K562 (cell line): Measurements from ENCODE around the gene TMEM167A. TPM values are rescaled to one million over a fixed set of nuclear protein-coding genes. Genes with fewer than 3 reads are reported as not detected.

ENCODE experiments used
- ATAC-seq: fragments of 200-7000 bp; cut with Tn5 transposase; 3 replicates; pipeline ENCODE4 v1.9.1; 2020; ENCODE audit warnings: moderate library complexity
- BruUV-seq: library from RNA; stranded (reverse); fragments of 400-500 nt; replicated peaks from 2 replicates; lab custom pipeline; 2021; lab: Mats Ljungman, UMichigan
- CTCF ChIA-PET: fragments of 300-600 bp; formaldehyde crosslinking; extraction: SDS; loops from one replicate; lab custom pipeline; 2021; ENCODE audit warnings: low intra/inter-chr PET ratio; lab: Yijun Ruan, JAX
- POLR2A ChIA-PET: fragments of 300-600, 350-650 bp; sonication (Branson Sonifier 250); formaldehyde crosslinking; extraction: SDS; loops from one replicate; lab custom pipeline; 2021; ENCODE audit warnings: antibody characterized with exemption, inconsistent platforms; lab: Yijun Ruan, JAX
- DNase-seq, 4 experiments: peaks; one replicate each; pipeline versions ENCODE4 v3.0.0 to v3.0.0-alpha.2; 2011 to 2018; ENCODE audit warnings: low spot score in 3 of 4, mixed read lengths in 3 of 4; ENCODE audit errors: extremely low read depth in 1 of 4
- FAIRE-seq: peaks from 2 replicates; lab custom pipeline; 2011; peaks lifted over from hg19 to GRCh38; lab: Jason Lieb, UNC
- H2AFZ ChIP-seq: 2 replicates; pipeline ENCODE4 v1.6.0; 2011; ENCODE audit warnings: low read depth, low read length, control low read depth, inconsistent platforms
- H3K27ac ChIP-seq: fragments of 200-600 bp; 3 replicates; pipeline ENCODE4 v1.8.0; 2011; ENCODE audit warnings: low read depth, mild to moderate bottlenecking, control low read depth, inconsistent platforms, low read length, moderate library complexity, mixed read lengths; ENCODE audit errors: extremely low read depth
- H3K27me3 ChIP-seq, 2 experiments: fragments of 300-600 bp in 1 of 2; 2 replicates in 1 of 2; 3 replicates in 1 of 2; pipeline versions ENCODE4 v1.6.0 to v1.8.0; 2011; ENCODE audit warnings: inconsistent platforms in 2 of 2, low read length in 2 of 2, mild to moderate bottlenecking in 1 of 2, mixed read lengths in 1 of 2, moderate library complexity in 1 of 2; ENCODE audit not compliant: control insufficient read depth in 2 of 2, insufficient read depth in 2 of 2
- H3K36me3 ChIP-seq: fragments of 300-600 bp; 3 replicates; pipeline ENCODE4 v1.8.0; 2011; ENCODE audit warnings: mild to moderate bottlenecking, low read length, inconsistent platforms; ENCODE audit not compliant: control insufficient read depth, insufficient read depth
- H3K4me1 ChIP-seq, 2 experiments: fragments of 200-600 bp in 1 of 2; replicated peaks in 1 of 2; 2 replicates in 1 of 2; 3 replicates in 1 of 2; pipeline versions ENCODE4 v1.5.1 to v1.8.0; 2011; ENCODE audit warnings: inconsistent platforms in 2 of 2, low read length in 2 of 2, mild to moderate bottlenecking in 1 of 2, mixed read lengths in 1 of 2, moderate library complexity in 1 of 2; ENCODE audit not compliant: control insufficient read depth in 2 of 2, insufficient read depth in 2 of 2
- H3K4me2 ChIP-seq: 2 replicates; pipeline ENCODE4 v1.6.1; 2011; ENCODE audit warnings: low read length, control low read depth, inconsistent platforms, mixed read lengths; ENCODE audit not compliant: insufficient read depth
- H3K4me3 ChIP-seq: fragments of 200-600 bp; sonication (generic), shearing (Covaris generic); 2 replicates; pipeline ENCODE4 v1.5.1; 2016; ENCODE audit warnings: control low read depth, inconsistent platforms
- H3K79me2 ChIP-seq: fragments of 200-600 bp; 3 replicates; pipeline ENCODE4 v1.8.0; 2011; ENCODE audit warnings: low read length, inconsistent platforms; ENCODE audit not compliant: control insufficient read depth, insufficient read depth
- H3K9ac ChIP-seq, 2 experiments: 2 replicates each; pipeline versions ENCODE4 v1.6.0 to v1.6.1; 2011; ENCODE audit warnings: low read depth in 2 of 2, low read length in 2 of 2, control low read depth in 1 of 2, inconsistent platforms in 1 of 2, mild to moderate bottlenecking in 1 of 2, mixed read lengths in 1 of 2; ENCODE audit not compliant: insufficient read depth in 1 of 2
- H3K9me1 ChIP-seq: one replicate; pipeline ENCODE4 v1.6.0; 2011; ENCODE audit warnings: inconsistent platforms, mild to moderate bottlenecking, low read length, moderate library complexity; ENCODE audit not compliant: control insufficient read depth, insufficient read depth
- H3K9me3 ChIP-seq: replicated peaks from 2 replicates; pipeline ENCODE4 v1.5.1; 2011; ENCODE audit warnings: low read depth, low read length, inconsistent platforms; ENCODE audit not compliant: control insufficient read depth, insufficient read depth
- H4K20me1 ChIP-seq: replicated peaks from 2 replicates; pipeline ENCODE4 v1.6.1; 2011; ENCODE audit warnings: low read length, inconsistent platforms, mixed read lengths; ENCODE audit not compliant: control insufficient read depth, insufficient read depth
- ATF6 ChIP-seq: sonication (generic); formaldehyde crosslinking; IDR thresholded peaks from 2 replicates; pipeline ENCODE4 v1.4.0; 2020; ENCODE audit warnings: mild to moderate bottlenecking, missing genetic modification reagents
- EP300 ChIP-seq: IDR thresholded peaks from 2 replicates; pipeline ENCODE4 v1.6.1; 2012; ENCODE audit warnings: low read length, improper control_type of control experiment
- HDAC2 ChIP-seq: fragments of 450-650 bp; IDR thresholded peaks from 2 replicates; pipeline ENCODE4 v1.6.1; 2016; ENCODE audit warnings: mild to moderate bottlenecking
- KAT2B ChIP-seq: IDR thresholded peaks from one replicate; pipeline ENCODE4 v1.6.1; 2012; ENCODE audit warnings: low read depth, mild to moderate bottlenecking, control low read depth, inconsistent platforms, low read length, moderate library complexity
- PCBP1 ChIP-seq: fragments of 200-400 bp; formaldehyde crosslinking; IDR thresholded peaks from 2 replicates; pipeline ENCODE4 v1.6.1; 2018; ENCODE audit warnings: mild to moderate bottlenecking, low read depth, low read length; ENCODE audit not compliant: poor library complexity, severe bottlenecking
- TAF1 ChIP-seq: IDR thresholded peaks from 2 replicates; pipeline ENCODE4 v1.6.1; 2011; ENCODE audit warnings: mild to moderate bottlenecking, low read length, moderate library complexity; ENCODE audit not compliant: insufficient read depth, control insufficient read depth, severe bottlenecking; ENCODE audit errors: extremely low read depth
- WGBS: fragments of 100-300 bp; shearing (Covaris generic); methylation state at CpG from one replicate; pipeline ENCODE4 v1.1.6; 2016; ENCODE audit warnings: low coverage, mixed read lengths; ENCODE audit not compliant: insufficient coverage; ENCODE audit errors: missing lambda C conversion rate; 5-methylcytosine and 5-hydroxymethylcytosine counted together
- in situ Hi-C: fragments of 300-500 bp; cut with MboI; formaldehyde crosslinking; loops from 4 replicates; pipeline ENCODE4 v1.15.0; 2018; ENCODE audit warnings: inconsistent platforms, mixed read lengths
- intact Hi-C: fragments of 100-400 bp; cut with micrococcal nuclease; formaldehyde crosslinking; loops from 2 replicates; pipeline ENCODE4 v1.14.2; 2022
- polyA plus RNA-seq, 8 experiments: library from polyadenylated mRNA; depleted of rRNA in 4 of 8; stranded (reverse) in 5 of 8; unstranded in 3 of 8; fragments of >200 nt; fragmentation: Nextera tagmentation in 2 of 8; fragmentation: Illumina TruSeq in 1 of 8; extraction: Ambion mirVana in 2 of 8; extraction: Trizol in 1 of 8; gene quantifications; 2 replicates each; pipeline versions ENCODE4 v1.2.1 to v1.2.3, GENCODE V29; 2011 to 2014; ENCODE audit warnings: inconsistent platforms in 1 of 8, missing spikeins in 1 of 8
- total RNA-seq, 7 experiments: library from RNA; depleted of rRNA in 6 of 7; stranded (reverse); fragments of >200 nt in 6 of 7; fragmentation: Illumina TruSeq in 2 of 7; extraction: Trizol in 2 of 7; gene quantifications; 2 replicates each; pipeline versions ENCODE4 v1.2.1 to v1.2.3, GENCODE V29; 2011 to 2021; ENCODE audit warnings: low replicate concordance in 1 of 7

TMEM167A gene
- total and polyA plus RNA-seq, 9 of the 15 experiments (the other 6 are each of a cell fraction or from before 2014, with no cell fraction given), result 35.3 to 458 (median 110) TPM

DNA sequence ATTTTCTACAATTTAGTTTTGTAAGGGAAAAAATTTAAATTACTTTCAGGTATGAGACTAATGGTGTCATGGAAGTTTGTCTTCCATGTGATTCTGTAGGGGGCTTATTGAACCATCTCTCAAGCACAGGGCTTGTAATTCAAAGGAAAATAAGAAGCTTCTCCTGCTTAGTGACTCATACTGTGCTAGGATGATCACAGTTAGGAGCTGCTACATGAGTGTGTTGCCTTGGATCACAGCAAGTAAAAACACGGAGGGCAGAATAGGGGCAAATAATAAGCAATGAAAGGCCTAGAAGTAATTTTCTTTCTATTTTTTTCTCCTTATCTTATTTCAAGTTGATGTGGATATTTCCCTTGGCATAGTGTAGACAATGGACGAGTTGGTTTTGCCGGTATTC lies 28.9 kb downstream of the TMEM167A start:
- H3K4me1 ChIP-seq, result no peaks in the 10 kb centered on the region
- no peaks in the 10 kb centered on the region for H3K79me2 ChIP-seq
- 64% methylated on average over 3 of the region's 3 CpGs for WGBS
- TF ChIP-seq PCBP1, result no peak
- no peak for TF ChIP-seq EP300
- TF ChIP-seq ATF6 (CRISPR knock-in tag), result no peak
- no peak overlapping the region for H3K27ac ChIP-seq
- H3K4me2 ChIP-seq, result no peak overlapping the region
- H3K36me3 ChIP-seq, result peaks cover 15% of the 10 kb centered on the region; the same call in 1 of the 3 replicates
- no peaks in the 10 kb centered on the region for H3K9me1 ChIP-seq
- H3K27me3 ChIP-seq, result no peaks in the 10 kb centered on the region
- POLR2A ChIA-PET, result interaction anchor here (0.6 kb wide), 1 partner anchor 689 kb away, joined by 3 read pairs; no protein-coding TSS in a partner anchor
- CTCF ChIA-PET, result interaction anchor here (0.5 kb wide), 1 partner anchor 215 kb away, joined by 3 read pairs; no protein-coding TSS in a partner anchor
- in situ Hi-C loops, result no loop called here
- no peak overlapping the region for H3K4me3 ChIP-seq
- H4K20me1 ChIP-seq, result no peaks in the 10 kb centered on the region
- no peak overlapping the region for H2AFZ ChIP-seq
- BruUV-seq, result no TSS peak
- ATAC-seq, result no peak
- FAIRE-seq, result no peak
- no peak for DNase-seq
- no peaks in the 10 kb centered on the region for H3K9me3 ChIP-seq
- intact Hi-C loops, result no loop called here
- H3K9ac ChIP-seq, result no peak overlapping the region

GRCh38 chr5:83044926-83045325 lies 32.3 kb downstream of the TMEM167A start:
- Histone ChIP-seq H3K4me2 (no peak overlapping the region), H3K9ac (no peak overlapping the region), H3K9me3 (no peaks in the 10 kb centered on the region), H3K27me3 (no peaks in the 10 kb centered on the region), H3K4me1 (no peaks in the 10 kb centered on the region), H3K36me3 (no peaks in the 10 kb centered on the region), H2AFZ (no peak overlapping the region), H3K27ac (no peak overlapping the region), H4K20me1 (no peaks in the 10 kb centered on the region), H3K9me1 (no peaks in the 10 kb centered on the region), H3K4me3 (no peak overlapping the region), H3K79me2 (no peaks in the 10 kb centered on the region)
- DNase-seq (no peak), FAIRE-seq (no peak), ATAC-seq (no peak)
- BruUV-seq, result no TSS peak
- 40% methylated on average over 2 of the region's 2 CpGs for WGBS
- ChIA-PET CTCF (no interaction called here), POLR2A (no interaction called here)
- in situ Hi-C loops, result no loop called here
- intact Hi-C loops, result no loop called here
- no peak for TF ChIP-seq KAT2B
- TF ChIP-seq TAF1, result no peak
- no peak for TF ChIP-seq HDAC2
